Lower leg skin (tissue), 4 donors: Measurements from ENCODE around the gene BMP6. TPM values are rescaled to one million over a fixed set of nuclear protein-coding genes. Genes with fewer than 3 reads are reported as not detected.
"Not testable (repeated sequence)": the region's sequence is repeated elsewhere in the genome, so short reads cannot be mapped to it uniquely, and the experiment has no call there.

Source experiments
- DNase-seq, 2 donors: peaks; one replicate each; pipeline ENCODE4 v3.0.0-alpha.2; 2019; ENCODE audit warnings: low spot score in 2 of 2
- H3K4me3 ChIP-seq: fragments of 200-600 bp; sonication (generic); 2 replicates; pipeline ENCODE4 v1.5.1; 2017; ENCODE audit warnings: mild to moderate bottlenecking, low read depth; ENCODE audit not compliant: poor library complexity, severe bottlenecking
- CTCF ChIP-seq, 3 donors: fragments of 450-650 bp; IDR thresholded peaks; one replicate each; pipeline ENCODE4 v1.5.1; 2016; ENCODE audit warnings: antibody characterized with exemption in 3 of 3, mild to moderate bottlenecking in 3 of 3, moderate library complexity in 2 of 3
- POLR2A ChIP-seq, 2 donors: fragments of 450-650 bp; IDR thresholded peaks; one replicate each; pipeline ENCODE4 v1.6.1; 2016 to 2017; ENCODE audit warnings: antibody characterized with exemption in 2 of 2, mild to moderate bottlenecking in 1 of 2, moderate library complexity in 1 of 2
- WGBS, 2 donors: methylation state at CpG; one replicate each; pipeline ENCODE4 v1.1.5; 2018; 5-methylcytosine and 5-hydroxymethylcytosine counted together
- intact Hi-C: fragments of 100-400 bp; cut with DNase I; formaldehyde crosslinking; loops from one replicate; pipeline ENCODE4 v1.15.0; 2023; ENCODE audit warnings: low total_unique reads
- total RNA-seq, 4 donors: library from RNA; depleted of rRNA; stranded (reverse); fragments of >200 nt; gene quantifications; one replicate each; pipeline ENCODE4 v1.1.0, GENCODE V29; 2016

The BMP6 gene
- total RNA-seq, 4 donors from 2014 or later: 1.7 to 11.2 (median 6.2) TPM

GRCh38 chr6:7813704-7814103 is 87.8 kb downstream of the BMP6 start:
- no peak for DNase-seq
- intact Hi-C loops: no loop called here
- H3K4me3 ChIP-seq: no peak overlapping the region
- 89 to 93% methylated on average over 3 of the region's 3 CpGs for WGBS, 2 donors
- no peak for TF ChIP-seq POLR2A (IDR thresholded peaks at IDR 0.05)
- TF ChIP-seq CTCF (IDR thresholded peaks at IDR 0.05): no peak

- DNase-seq: no peak
- no peak overlapping the region for H3K4me3 ChIP-seq
- WGBS, 2 donors: 72 to 73% methylated on average over 5 of the region's 5 CpGs
- intact Hi-C loops: no loop called here
- TF ChIP-seq POLR2A (IDR thresholded peaks at IDR 0.05) (no peak), CTCF (IDR thresholded peaks at IDR 0.05) (no peak)
Observed at GRCh38 chr6:7815716-7816115, 89.8 kb downstream of the BMP6 start.

- WGBS, 2 donors: 90 to 97% methylated on average over 5 of the region's 5 CpGs
- DNase-seq, H3K4me3 ChIP-seq, intact Hi-C loops: not testable (repeated sequence)
Observed at GRCh38 chr6:7817184-7817583, 91.3 kb downstream of the BMP6 start.

- no peak for DNase-seq
- WGBS, 2 donors: 79 to 82% methylated on average over 13 of the region's 13 CpGs
- intact Hi-C loops: no loop called here
- TF ChIP-seq CTCF (IDR thresholded peaks at IDR 0.05) (no peak), POLR2A (IDR thresholded peaks at IDR 0.05) (no peak)
- no peak overlapping the region for H3K4me3 ChIP-seq
Observed at GRCh38 chr6:7818257-7819214, 92.6 kb downstream of the BMP6 start.

GRCh38 chr6:7819431-7820015 is 93.6 kb downstream of the BMP6 start:
- WGBS, 2 donors: 61 to 66% methylated on average over 3 of the region's 3 CpGs
- intact Hi-C loops: no loop called here
- DNase-seq: no peak
- no peak for TF ChIP-seq POLR2A (IDR thresholded peaks at IDR 0.05)
- no peak for TF ChIP-seq CTCF (IDR thresholded peaks at IDR 0.05)
- no peak overlapping the region for H3K4me3 ChIP-seq

- 75 to 76% methylated on average over 9 of the region's 9 CpGs for WGBS, 2 donors
- TF ChIP-seq POLR2A (IDR thresholded peaks at IDR 0.05): no peak
- no peak for TF ChIP-seq CTCF (IDR thresholded peaks at IDR 0.05)
- no peak for DNase-seq
- intact Hi-C loops: no loop called here
- no peak overlapping the region for H3K4me3 ChIP-seq
Observed at GRCh38 chr6:7820288-7820835, 94.5 kb downstream of the BMP6 start.
